Measurements from ENCODE around the gene KHK.

KHK gene

GRCh38 chr2:27078267-27079194 lies 8.0 kb upstream of the KHK start, which contains the start of gene EMILIN1:
Gene EMILIN1 (plus strand): TSS chr2:27078615. CDS start chr2:27079066, 451 bp downstream.
- in situ Hi-C loops (cut with HindIII; ENCODE audit: low pct_ligation_motif_present, low pct_unique_long_range_greater_than_20kb, low sequenced_read_pairs): no loop called here
- DNase-seq: no peak

GRCh38 chr2:27079233-27080139 lies 7.1 kb upstream of the KHK start:
- DNase-seq: no peak
- in situ Hi-C loops (cut with HindIII; ENCODE audit: low pct_ligation_motif_present, low pct_unique_long_range_greater_than_20kb, low sequenced_read_pairs): no loop called here

GRCh38 chr2:27080140-27080469 lies 6.5 kb upstream of the KHK start:
- in situ Hi-C loops (cut with HindIII; ENCODE audit: low pct_ligation_motif_present, low pct_unique_long_range_greater_than_20kb, low sequenced_read_pairs): no loop called here
- no peak for DNase-seq

- no peak for DNase-seq
- in situ Hi-C loops (cut with HindIII; ENCODE audit: low pct_ligation_motif_present, low pct_unique_long_range_greater_than_20kb, low sequenced_read_pairs): no loop called here
Observed at GRCh38 chr2:27080603-27080936, 6.0 kb upstream of the KHK start.

GRCh38 chr2:27081984-27082772 lies 4.4 kb upstream of the KHK start:
- DNase-seq: no peak
- in situ Hi-C loops (cut with HindIII; ENCODE audit: low pct_ligation_motif_present, low pct_unique_long_range_greater_than_20kb, low sequenced_read_pairs): no loop called here

- in situ Hi-C loops (cut with HindIII; ENCODE audit: low pct_ligation_motif_present, low pct_unique_long_range_greater_than_20kb, low sequenced_read_pairs): no loop called here
- DNase-seq: no peak
Observed at GRCh38 chr2:27082773-27083409, 3.7 kb upstream of the KHK start.

- no peak for DNase-seq
- in situ Hi-C loops (cut with HindIII; ENCODE audit: low pct_ligation_motif_present, low pct_unique_long_range_greater_than_20kb, low sequenced_read_pairs): no loop called here
Observed at GRCh38 chr2:27083410-27084296, 2.9 kb upstream of the KHK start.

GRCh38 chr2:27084297-27085061 lies 2.1 kb upstream of the KHK start:
- in situ Hi-C loops (cut with HindIII; ENCODE audit: low pct_ligation_motif_present, low pct_unique_long_range_greater_than_20kb, low sequenced_read_pairs): no loop called here
- no peak for DNase-seq

- no peak for DNase-seq
- in situ Hi-C loops (cut with HindIII; ENCODE audit: low pct_ligation_motif_present, low pct_unique_long_range_greater_than_20kb, low sequenced_read_pairs): no loop called here
Observed at GRCh38 chr2:27085062-27085672, 1.4 kb upstream of the KHK start.

GRCh38 chr2:27085673-27086089 lies 891 bp upstream of the KHK start:
- DNase-seq: peak; percentile 77
- in situ Hi-C loops (cut with HindIII; ENCODE audit: low pct_ligation_motif_present, low pct_unique_long_range_greater_than_20kb, low sequenced_read_pairs): no loop called here

GRCh38 chr2:27086090-27086723 lies 365 bp upstream of the KHK start:
- in situ Hi-C loops (cut with HindIII; ENCODE audit: low pct_ligation_motif_present, low pct_unique_long_range_greater_than_20kb, low sequenced_read_pairs): no loop called here
- DNase-seq: peak; percentile 94

- no peak for DNase-seq
- in situ Hi-C loops (cut with HindIII; ENCODE audit: low pct_ligation_motif_present, low pct_unique_long_range_greater_than_20kb, low sequenced_read_pairs): no loop called here
Observed at GRCh38 chr2:27087823-27088410, 1.3 kb downstream of the KHK start.

GRCh38 chr2:27088634-27089033 lies 2.1 kb downstream of the KHK start:
- DNase-seq: no peak
- in situ Hi-C loops (cut with HindIII; ENCODE audit: low pct_ligation_motif_present, low pct_unique_long_range_greater_than_20kb, low sequenced_read_pairs): no loop called here

GRCh38 chr2:27089111-27089954 lies 2.8 kb downstream of the KHK start:
- in situ Hi-C loops (cut with HindIII; ENCODE audit: low pct_ligation_motif_present, low pct_unique_long_range_greater_than_20kb, low sequenced_read_pairs): no loop called here
- no peak for DNase-seq
